Ammon's horn (tissue), 1 donor: Measurements from ENCODE around the gene SIRT2.
A peak's percentile ranks its signal among the peaks of the same experiment; 100 is the strongest.
"Not testable (repeated sequence)": the region's sequence is repeated elsewhere in the genome, so short reads cannot be mapped to it uniquely, and the experiment has no call there.

Source experiments
- DNase-seq: peaks from one replicate; pipeline ENCODE4 v3.0.0-alpha.2; 2016; ENCODE audit warnings: low spot score

The SIRT2 gene

DNA sequence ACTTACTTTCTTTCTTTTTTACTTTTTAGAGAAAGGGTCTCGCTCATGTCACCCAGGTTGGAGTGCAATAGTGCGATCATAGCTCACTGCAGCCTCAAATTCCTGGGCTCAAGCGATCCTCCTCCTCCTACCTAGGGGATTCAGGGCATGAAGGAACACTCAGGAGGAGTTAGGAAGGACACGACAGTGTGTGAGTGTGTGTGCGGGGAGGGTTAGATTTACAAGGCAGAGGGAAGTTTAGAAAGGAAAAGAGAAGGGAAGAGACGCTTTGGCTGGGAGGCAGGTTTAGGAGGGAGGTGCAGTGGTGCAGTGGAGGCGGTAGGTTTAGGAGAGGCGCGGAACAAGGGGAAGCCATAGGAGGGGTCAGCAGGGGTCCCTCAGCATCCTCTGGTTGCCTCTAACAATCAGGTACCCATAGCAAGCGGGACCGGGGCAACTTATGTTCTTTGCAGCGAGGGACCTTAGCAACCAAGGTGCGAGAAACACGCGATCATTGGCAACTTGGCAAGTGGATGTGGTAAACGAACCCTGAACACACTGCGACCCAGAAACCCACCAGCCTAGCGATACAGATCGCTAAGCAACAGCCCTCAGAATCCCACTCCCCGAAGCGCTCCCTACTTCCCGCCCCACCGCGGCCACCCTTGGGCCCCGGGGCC, 501 bp downstream of the SIRT2 start:
- peak; percentile 47 for DNase-seq

DNA sequence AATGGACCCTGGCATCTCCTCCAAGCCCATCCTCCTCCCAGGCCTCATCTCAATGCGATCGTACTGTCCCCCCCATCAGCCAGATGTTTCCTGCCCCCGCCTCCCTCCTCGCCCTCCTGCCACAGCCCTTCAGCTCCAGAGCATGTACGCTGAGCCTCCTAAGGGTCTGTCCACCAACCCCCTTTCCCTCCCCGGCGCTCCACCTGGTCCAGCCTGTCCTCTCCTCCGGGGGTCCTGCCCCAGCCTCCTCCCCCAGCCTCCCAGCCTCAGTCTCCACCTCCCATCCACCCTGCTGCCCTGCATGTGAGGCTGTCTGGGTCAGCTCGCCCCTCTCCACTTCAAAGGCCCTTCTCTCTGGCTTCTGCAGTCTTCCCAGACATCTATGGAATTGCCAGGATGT, 4.5 kb downstream of the SIRT2 start:
- no peak for DNase-seq

DNA sequence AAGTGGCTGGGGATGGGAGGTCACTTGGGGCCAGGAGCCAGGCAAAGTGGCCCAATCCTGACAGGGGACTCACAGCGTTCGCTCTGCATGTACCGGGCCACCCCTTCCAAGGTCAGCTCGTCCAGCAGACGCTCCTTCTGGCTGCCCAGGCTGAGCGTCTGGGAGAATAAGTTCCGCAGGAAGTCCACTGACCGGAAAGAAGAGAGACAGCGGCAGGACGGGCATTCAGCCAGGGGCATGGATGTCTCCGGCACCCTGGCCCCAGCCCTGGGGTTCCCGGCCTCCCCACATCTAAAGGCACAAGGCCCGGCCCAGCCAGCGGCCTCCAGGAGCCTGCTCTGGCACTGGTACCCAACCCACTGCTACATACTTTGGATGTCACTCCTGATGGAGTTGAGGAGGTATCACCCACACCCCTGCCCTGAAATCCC, 6.1 kb downstream of the SIRT2 start:
- DNase-seq = no peak

DNA sequence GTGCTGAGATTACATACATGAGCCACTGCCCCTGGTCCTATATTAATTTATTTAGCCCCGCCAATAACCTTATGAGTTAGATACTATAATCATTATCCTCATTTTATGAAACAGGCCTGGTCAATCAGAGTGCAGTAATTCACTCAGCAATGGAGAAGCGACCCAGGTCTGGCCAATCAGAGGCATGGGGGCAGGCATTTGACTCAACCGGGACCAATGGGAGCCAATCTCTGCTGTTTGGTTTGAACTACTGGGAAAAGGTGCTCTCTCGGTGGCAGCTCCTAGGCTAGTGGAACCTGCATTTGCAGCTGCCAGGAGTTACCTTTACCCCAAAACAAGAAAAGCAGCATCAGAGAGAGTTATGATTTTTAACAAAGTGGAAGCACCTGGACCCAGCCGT, 6.6 kb downstream of the SIRT2 start:
- DNase-seq = no peak

DNA sequence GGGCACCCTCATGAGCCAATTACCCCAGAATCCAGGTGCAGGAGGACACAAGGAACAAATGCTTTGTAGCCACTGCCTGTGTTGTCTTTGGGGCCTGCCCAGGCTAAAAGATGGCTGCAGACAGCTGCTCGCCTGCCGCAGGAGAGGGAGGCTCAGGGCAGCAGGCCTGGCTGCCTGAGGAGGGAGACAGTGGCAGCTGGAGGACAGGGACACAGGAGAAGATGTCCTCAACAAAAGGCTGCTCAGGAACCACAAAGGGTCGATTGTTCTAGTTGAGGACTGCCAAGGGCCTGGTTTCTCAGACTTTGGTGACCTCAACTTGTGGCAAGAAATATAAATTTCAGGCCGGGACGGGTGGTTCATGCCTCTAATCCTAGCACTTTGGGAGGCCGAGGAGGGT, 7.6 kb downstream of the SIRT2 start:
- DNase-seq = peak; percentile 83

DNA sequence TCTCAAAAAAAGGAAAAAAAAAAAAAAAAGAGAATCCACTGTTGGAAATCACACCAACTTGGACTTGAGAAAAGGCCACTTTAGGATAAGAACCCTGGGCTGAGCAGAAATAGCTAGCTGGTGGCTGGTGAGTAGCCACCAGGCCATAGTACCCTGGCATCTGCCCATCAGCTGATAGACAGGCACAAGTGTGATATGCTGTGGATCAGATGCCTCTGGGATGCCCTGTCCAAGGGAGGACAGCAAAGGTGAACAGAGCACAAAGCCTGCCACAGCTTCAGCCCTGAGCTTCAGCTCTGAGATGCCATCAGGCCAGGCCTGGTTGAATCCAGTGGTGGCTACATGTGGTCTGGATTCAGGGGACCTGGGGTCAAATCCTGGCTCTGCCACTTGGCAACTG, 8.7 kb downstream of the SIRT2 start:
- no peak for DNase-seq

DNA sequence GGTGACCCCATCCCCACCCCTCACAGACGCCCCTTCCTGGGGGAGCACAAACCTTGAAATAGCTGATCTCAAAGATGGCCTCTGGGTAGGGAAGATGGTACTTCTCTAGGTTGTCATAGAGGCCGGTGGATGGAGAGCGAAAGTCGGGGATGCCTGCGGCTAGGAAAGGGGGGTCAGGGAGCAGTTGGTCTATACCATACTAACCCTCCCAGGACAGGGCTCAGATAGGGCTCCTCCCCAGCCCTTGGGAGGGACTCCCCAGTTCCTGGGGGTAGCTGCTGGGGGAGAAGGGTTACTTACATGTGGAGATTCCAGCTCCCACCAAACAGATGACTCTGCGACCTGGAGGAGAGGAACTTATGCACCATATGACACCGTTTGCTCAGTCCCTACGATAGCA, 9.6 kb downstream of the SIRT2 start:
- DNase-seq = no peak

DNA sequence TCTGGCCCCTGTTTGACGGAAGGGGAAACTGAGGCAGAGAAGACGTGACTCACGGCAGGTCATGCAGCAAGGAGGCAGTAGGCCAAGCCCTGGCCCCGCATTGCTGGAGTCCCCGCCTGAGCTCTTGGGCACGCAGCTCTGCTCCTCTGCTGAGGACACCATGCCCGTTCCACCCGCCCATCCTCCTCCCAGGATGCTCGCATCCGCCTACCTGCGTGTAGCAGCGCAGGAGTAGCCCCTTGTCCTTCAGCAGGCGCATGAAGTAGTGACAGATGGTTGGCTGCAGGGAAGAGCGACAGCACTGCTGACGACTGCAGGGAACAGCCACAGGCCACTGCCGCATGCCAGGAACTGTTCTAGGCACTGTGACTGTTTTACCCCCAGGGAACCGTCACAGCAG, 10.5 kb downstream of the SIRT2 start:
- DNase-seq = no peak

DNA sequence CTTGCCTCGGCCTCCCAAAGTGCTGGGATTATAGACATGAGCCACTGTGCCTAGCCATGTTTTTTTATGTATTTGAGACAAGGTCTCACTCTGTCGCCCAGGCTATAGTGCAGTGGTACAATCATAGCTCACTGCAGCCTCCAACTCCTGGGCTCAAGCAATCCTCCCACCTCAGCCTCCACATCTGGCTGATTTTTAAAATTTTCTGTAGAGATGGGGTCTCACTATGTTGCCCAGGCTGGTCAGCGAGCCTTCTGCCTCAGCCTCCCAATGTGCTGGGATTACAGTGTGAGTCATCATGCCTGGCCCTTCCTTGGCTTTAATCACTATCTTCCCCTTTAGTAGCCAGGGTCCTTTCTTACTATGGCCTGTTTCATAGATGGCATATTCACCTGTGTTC, 14.7 kb downstream of the SIRT2 start:
- DNase-seq = not testable (repeated sequence)

DNA sequence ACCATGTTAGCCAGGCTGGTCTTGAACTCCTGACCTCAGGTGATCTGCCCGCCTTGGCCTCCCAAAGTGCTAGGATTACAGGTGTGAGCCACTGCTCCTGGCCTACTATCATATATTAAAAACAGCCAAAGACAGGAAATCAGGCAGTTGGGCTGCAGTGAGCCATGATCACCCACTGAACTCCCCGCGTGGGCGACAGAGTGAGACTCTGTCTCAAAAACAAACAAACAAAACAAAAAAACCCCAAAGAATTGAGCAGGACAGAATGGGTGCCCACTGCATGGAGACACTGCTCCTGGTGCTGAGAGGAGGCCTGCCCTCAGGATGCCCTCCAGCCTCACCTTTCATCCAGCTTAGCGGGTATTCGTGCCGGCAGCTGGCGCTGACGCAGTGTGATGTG, 16.1 kb downstream of the SIRT2 start:
- no peak for DNase-seq

DNA sequence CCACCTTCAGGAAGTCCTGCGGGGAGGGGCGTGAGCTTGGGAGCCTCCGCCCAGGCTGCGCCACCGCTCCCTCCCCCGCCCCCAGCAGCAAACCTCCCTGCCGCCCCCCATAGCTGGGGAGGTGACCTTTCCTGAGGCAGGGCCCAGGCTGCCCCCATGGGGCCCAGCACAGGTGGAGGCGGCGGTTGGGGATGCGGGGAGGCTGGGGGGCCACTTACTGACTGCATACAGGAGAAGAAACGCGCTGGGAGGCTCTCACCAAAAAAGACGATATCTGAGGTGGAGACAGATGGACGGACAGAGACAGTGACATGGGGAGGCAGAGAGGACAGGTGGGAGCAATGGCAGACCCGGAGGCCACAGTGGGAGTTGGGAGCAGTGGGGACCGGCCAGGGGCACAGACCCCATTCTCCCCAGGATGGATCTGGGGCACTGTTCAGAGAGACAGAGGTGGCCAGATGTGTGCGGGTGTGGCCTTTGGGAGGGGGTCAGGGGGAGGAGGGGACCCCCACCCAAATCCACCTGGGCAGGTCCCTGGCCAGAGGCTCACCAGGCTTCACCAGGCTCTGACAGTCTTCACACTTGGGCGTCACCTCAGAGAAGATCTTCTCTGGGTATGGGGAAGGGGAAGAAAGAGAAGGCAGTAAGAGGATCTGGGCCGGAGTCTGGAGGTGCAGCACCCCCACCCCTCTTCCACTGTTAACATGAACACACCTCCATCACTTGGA, 18.4 kb downstream of the SIRT2 start:
- no peak for DNase-seq

DNA sequence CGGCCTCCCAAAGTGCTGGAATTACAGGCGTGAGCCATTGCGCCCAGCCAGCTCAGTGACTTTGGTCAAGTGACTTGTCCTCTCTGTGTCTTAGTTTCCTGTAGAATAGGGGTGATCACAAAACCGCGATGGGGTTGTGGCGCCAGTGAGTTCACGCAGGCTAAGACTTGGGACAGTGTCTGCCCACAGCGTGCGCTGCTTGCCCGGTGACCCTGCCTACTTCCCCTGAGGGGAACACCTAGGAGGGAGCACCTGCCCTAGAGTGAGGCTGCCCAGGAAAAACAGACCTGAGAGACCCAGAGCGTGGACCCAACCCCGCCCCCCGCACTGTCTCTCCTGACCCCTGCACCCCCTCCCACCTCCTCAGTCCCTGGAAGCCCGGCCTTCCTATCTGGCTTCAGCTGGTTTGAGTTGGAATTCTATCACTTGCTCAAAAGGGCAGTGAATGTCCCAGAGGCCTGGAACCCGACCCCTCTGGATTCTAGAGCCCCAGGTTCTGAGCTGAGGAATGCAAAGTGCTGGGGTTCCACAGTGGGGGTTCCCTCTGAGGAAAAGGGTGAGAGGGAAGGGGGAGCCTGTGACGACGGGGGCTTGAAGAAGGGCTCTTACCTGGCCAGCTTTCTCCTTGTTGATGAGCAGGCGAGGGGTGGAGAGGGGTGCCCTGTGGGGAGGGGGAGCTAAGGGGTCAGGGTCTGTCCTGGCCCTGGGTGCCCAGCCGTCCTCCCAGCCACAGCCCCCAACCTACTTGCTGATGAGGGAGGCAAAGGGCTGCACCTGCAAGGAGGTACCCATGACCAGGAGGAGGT, 19.1 kb downstream of the SIRT2 start:
- DNase-seq = no peak

DNA sequence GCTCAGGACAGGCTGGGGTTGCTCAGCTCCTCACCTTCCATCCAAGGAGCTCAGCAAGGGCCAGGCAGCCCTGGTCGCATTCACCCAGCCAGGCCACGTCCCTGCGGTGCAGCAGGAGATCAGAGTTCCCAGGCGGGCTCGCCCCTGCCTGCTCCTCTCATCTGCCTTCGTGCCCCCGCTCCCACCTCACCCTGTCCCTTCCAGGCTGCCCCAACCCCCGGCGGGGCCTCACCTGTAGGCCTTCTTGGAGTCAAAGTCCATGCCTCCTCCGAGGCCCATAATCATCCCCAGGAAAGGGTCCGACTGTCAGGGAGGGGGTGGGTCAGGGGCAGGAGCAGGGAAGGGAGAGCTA, 20.0 kb downstream of the SIRT2 start:
- DNase-seq = no peak

DNA sequence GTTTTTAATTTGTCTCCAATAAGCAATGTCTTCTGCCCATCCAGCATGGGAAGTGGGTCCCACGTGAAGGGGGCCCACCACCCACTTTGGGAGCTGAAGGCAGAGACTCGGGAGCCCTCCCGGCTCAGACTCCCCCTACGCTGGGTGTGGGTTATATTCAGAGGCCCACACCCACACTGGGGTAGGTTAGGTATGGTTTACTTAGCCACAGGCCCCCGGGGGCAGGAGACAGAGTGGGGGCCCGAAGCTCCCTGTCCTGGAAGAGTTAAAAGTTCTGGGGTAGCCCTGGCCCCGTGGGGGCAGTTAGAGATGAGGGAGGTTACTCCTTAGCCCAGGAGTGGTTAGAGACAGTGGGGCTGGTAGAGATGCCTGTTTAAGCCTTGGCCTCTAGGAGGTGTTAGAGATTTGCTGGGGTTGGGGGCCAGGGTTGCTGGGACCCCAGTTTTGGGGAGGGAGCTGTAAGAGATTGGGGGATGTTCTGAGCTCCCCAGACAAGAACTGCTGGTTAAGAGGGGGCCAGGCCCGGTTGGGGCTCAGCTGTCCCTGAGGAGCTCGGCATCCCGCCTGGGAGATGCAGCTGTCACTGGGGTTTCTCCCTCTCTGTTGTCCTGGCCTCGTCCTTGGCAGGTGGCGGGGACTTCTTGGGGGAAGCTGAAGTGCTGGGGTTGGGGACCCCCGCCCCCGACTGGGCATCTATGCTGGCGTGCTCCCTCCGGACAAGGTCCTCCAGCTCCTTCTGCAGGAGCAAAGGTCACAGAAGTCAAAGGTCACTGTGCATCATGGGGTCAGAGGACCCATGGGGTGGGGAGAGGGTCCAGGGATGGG, 20.6 kb downstream of the SIRT2 start:
- DNase-seq = no peak

DNA sequence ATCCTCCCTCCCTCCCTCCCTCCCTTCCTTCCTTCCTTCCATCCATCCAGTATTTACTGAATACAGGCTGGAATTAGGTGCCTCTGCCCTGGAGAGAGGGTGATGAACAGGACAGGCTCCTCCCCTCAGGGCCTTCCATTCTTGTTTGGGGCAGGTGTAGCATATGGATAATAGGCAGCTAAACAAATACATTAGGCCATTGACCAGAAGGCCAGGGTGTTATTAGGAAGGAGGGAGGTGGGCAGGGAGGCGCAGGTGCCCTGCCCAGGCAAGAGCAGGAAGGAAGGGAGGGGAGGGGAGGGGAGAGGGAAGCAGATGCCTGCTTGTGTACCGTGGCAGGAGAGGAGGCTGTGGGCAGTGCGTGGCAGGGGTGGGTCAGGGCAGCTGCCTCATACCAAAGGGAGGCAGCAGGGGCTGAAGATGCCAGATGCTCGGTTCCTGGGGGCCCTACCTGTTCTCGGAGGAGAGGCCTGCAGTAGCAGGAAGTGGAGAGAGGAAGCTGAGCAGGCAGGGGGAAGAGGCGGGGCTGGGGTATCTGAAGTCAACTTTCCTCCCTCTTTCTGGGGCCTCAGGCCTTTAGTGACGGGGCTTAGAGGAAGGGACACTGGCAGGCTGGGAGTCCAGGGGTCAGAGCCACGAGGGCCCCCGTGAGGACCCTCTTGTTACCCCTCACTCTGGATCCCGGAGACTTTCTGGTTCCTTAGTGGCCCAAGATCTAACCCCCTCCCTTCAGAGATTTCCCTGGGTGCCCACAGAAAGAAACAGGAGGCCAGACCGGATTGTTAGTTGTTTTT, 21.4 kb downstream of the SIRT2 start, which contains the start of gene RINL:
Gene RINL, minus strand, starts transcription at position 495 of the 794 bp plus-strand sequence. CDS start 1,533 bp downstream, outside the sequence.
- no peak for DNase-seq

DNA sequence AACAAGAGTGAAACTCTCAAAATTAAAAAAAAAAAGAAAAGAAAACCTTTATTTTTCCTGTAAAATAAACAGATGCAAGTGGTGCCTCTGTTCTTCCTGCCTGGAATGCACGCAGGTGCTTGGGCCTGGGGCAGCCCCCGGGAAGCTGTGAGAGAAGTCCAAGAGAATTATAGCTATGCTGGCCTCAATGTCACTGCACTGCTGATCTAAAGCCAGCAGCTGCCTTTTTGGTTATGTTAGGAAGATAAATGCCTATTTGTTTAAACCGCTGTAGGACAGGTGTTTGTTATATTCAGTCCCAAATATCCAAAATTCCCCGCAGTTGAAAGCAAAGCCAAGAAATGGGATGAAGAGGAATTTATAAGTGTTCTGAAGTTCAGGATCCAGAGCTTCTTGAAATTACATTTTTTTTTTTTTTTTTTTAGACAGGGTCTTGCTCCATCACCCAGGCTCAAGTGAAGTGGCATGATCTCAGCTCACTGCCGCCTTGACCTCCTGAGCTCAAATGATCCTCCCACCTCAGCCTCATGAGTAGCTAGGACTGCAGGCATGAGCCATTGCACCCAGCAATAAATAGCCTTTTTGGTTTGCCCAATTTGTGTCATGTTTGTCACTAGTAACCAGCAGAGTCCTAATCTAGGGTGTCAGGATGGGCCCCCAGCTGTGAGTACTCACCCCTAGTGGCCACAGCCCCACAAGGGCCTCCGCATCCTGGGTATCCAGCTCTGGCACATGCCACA, 23.6 kb downstream of the SIRT2 start:
- DNase-seq = no peak

DNA sequence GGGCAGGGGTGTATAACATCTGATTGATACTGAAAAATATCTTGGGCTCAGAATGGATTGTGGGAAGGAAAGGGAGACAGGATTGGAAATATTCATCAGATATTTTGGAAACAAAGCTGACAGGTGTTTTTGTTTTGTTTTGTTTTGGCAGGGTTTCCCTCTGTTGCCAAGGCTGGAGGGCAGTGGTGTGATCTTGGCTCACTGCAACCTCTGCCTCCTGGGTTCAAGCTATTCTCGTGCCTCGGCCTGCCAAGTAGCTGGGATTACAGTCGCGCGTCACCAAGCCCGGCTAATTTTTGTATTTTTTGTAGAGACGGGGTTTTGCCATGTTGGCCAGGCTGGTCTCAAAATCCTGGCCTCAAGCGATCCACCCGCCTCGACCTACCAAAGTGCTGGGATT, 26.0 kb downstream of the SIRT2 start:
- not testable (repeated sequence) for DNase-seq

DNA sequence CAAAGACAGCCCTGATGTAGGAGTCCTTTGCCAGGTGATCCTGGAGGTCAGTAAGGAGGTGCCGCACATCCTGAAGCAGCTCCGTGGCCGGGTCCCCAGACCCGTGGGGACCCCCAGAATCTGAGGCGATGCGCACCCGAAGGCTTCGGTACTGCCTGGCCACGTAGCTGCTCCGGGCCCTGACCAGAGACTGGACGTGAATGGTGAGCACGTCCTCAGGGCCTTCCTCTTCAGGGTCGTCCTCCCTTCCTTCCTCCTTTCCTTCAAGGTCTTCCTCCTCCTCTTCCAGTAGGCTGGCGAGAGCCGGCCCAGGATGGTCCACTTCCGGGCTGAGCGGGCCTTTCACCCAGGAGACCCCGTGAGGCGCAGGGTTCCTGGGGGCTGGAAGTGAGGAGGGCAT, 28.8 kb downstream of the SIRT2 start:
- no peak for DNase-seq

DNA sequence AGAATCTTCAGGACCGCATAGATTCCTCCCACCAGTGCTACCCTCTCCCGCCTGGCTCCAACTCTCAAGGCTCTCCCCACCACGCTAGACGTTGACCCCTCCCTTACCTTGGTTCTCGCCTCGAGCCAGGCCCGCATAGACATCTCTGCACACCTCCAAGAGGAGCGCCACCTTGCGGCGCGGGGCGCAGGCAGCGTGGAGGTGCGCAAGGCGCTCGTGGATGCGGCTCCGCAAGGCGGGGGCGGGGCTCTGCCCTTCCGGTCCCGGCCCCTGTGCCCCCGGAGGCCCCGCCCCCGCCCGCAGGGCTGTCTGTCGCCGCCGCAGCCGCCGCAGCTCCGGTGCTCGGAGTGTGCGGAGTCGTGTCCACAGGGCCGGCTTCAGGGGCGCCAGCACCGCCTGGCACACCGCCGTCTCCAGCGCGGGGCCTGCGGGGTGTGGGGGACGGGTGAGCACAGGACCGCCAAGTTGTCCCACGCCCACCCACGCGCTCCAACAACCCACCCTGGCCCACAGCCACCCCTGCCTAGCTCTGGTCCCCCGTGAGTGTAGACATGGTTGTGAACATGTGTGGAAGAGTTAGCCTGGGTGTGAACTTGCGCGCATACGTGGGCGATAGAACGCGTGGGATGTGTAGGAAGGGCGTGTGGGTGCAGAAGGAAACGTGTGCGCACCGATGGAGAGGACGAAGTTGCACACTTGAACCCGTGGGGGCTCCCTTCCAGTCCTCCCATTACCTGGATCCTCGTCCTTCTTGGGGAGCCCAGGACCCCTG, 29.4 kb downstream of the SIRT2 start:
- peak; percentile 79 for DNase-seq
